ENCODE data around the gene SASH1.

Gene SASH1

DNA sequence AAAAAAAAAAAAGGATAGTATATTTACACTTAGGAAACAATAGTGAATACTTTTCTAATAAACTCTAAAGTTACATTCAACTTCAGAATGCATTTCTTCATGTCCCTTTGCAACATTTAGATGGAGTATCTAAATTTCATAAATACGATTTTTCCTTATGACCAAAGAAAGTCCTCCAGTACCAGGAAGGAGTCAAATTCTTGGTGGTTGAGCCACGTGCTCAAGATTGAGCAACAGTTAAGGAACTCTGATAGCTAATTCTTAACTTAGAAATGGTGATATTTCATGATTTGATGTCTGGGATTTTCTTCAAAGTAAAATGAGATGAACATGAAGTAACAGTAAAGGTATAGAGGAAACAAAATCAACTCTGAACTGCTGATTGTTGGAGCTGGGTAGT lies 92.7 kb downstream of the SASH1 start:
- peak; percentile 36 for DNase-seq (ENCODE audit: low spot score)

GRCh38 chr6:148436466-148436865 lies 93.8 kb downstream of the SASH1 start:
- DNase-seq (ENCODE audit: low spot score): no peak

GRCh38 chr6:148438632-148439031 lies 96.0 kb downstream of the SASH1 start:
- DNase-seq (ENCODE audit: low spot score): no peak

DNA sequence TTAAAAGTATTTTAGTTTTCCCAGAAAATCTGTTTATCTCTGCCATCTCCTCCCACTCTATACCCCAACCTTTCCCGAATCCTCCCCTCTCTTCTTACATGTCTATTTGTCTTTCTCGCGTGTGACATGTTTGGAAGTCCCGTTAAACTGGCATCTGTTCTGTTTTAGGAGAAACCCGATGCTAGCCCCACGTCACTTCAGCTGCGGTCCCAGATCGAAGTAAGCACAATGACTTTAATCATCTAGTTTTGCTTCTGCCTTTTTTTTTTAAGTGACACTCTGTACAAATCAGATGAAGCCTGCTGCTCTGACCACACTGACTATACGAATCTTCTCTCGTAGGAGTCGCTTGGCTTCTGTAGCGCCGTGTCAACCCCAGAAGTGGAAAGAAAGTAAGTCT lies 97.4 kb downstream of the SASH1 start:
- peak; percentile 44 for DNase-seq (ENCODE audit: low spot score)

DNA sequence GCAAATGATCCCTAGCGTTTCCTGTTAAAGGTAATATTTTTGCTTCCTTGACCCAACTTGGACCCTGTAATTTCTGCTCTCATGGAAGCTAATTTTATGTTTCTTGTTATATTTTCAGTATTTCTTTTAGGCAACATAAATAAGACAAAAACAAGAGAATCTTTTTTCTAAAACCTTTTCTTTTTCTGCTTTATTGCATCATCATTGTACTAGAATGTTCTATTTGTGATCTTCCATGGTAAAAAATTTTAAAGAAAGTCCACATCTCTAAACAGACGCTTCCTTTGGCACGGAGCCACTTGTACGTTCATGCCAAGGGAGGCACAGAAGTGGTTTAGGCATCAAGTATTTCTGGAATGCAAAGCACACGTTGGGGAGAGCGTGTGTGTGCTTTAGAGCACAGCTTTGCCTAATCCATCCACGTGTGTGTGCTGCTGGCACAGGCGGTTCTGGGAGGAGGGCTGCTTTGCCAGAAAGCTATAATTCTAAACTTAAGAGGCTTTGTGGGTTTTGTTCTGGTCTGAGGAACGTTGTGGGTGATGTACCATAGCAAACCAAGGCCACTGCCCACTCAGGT lies 98.3 kb downstream of the SASH1 start:
- DNase-seq (ENCODE audit: low spot score): peak; percentile 87

- peak; percentile 60 for DNase-seq (ENCODE audit: low spot score)
Observed at GRCh38 chr6:148441454-148441911, 98.8 kb downstream of the SASH1 start.

GRCh38 chr6:148443798-148444560 lies 101.3 kb downstream of the SASH1 start:
- DNase-seq (ENCODE audit: low spot score): no peak

DNA sequence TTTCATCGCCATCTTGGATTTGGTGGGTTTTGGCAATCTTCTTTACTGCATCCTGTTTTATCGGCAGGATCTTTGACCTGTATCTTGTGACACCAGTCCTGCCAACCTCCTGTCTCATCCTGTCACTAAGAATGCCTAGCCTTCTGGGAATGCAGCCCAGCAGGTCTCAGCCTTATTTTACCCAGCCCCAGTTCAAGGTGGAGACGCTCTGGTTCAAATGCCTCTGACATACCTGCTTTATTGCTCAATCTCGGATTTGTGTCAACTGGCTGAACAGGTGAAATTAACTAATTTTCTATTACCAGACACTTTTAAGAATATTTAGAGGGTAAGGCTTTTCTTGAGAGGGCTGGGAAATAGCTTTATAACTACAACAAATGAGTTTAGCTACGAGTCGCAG lies 102.5 kb downstream of the SASH1 start:
- no peak for DNase-seq (ENCODE audit: low spot score)

DNA sequence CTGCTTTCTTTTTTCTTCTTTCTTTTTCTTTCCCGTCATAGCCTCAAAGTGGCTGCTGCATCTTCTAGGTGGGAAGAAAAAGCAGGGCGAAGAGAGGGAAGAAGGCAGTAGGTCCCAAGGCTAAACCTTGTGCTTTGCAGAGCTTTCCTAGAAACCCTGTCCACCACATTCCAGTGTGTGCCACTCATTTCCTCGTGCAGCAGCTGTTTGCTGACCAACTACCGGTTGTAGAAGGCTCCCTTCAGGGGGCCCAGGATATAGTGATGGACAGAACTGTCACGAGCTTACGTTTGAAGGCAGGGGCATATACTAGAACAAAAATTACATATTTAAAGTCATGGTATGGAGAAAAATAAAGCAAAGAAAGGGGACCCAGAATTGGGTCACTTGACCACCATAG lies 103.0 kb downstream of the SASH1 start:
- DNase-seq (ENCODE audit: low spot score): peak; percentile 37

GRCh38 chr6:148446681-148447080 lies 104.0 kb downstream of the SASH1 start:
- no peak for DNase-seq (ENCODE audit: low spot score)

DNA sequence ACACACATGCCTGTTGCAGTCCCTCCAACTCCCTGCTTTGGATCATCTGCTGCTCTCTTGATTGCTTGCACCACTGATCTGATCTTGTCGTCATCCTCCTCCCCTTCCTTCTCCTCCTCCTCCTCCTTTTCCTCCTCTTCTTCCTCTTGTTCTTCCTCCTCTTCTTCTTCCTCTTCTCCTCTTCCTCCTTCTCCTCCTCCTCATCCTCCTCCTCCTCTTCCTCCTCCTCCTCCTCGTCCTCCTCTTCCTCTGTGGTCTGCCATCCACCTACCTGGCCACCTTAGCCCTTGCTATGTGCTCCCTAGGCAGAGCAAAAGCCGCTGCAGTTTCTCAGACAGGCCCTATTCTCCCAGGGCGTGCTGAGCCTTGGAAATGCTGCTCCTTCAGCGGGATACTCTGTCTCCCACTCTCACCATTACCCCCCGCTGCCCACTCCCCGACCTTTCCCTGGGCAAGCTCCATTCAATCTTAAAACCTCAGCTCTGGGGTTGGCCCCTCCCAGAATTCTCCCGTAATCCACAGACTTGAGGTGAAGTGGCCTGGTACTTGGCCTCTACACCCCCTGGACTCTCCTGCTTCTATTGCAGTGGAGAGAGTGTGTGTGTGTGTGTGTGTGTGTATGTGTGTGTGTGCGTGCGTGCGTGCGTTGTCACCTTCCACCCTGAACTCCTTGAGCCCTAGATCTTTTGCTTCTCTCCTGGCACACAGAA lies 105.0 kb downstream of the SASH1 start:
- DNase-seq (ENCODE audit: low spot score): no peak

- DNase-seq (ENCODE audit: low spot score): no peak
Observed at GRCh38 chr6:148448369-148449012, 105.9 kb downstream of the SASH1 start.

GRCh38 chr6:148450866-148451265 lies 108.2 kb downstream of the SASH1 start:
- DNase-seq (ENCODE audit: low spot score): no peak

DNA sequence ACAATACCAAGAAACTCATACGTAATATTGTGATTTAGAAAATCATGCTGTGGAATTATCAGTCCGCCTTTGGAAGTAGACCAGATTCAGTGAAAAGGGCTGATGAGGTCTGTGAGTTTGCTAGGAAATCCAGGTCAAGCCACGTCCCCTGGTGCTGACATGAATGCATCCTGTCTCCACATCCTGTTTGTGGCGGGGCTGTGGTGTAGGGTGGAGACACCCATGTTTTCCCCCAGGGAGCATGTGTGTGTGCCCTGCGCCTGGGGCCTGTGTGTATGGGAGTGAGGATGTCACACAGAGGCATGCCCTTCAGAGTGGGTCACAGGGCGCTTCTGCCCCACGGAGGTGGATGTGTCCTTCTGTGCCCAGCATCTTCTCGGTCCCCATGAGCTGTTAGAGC lies 109.1 kb downstream of the SASH1 start:
- DNase-seq (ENCODE audit: low spot score): no peak

GRCh38 chr6:148452876-148453275 lies 110.2 kb downstream of the SASH1 start:
- no peak for DNase-seq (ENCODE audit: low spot score)

GRCh38 chr6:148453906-148454305 lies 111.3 kb downstream of the SASH1 start:
- DNase-seq (ENCODE audit: low spot score): no peak

DNA sequence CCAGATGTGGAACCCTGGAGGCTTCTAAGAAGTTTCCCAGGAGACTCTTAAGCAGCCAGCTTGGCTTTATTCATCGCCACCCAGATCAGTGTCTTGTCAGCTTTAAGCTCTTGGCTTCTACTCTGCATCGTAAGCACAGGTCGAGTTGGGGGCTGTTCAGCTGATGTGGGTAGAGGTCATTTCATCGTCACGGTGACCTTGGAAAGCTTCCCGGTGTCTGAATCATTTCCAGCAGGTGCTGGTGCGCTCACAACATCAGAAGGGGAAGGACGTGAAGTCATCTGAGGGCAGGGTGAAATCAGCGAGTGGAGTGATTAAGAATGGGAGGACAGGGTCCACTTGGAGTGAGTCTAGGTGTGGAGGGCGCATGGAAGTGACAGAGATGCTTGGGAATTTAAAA lies 112.6 kb downstream of the SASH1 start:
- no peak for DNase-seq (ENCODE audit: low spot score)

- no peak for DNase-seq (ENCODE audit: low spot score)
Observed at GRCh38 chr6:148455674-148456558, 113.3 kb downstream of the SASH1 start.

DNA sequence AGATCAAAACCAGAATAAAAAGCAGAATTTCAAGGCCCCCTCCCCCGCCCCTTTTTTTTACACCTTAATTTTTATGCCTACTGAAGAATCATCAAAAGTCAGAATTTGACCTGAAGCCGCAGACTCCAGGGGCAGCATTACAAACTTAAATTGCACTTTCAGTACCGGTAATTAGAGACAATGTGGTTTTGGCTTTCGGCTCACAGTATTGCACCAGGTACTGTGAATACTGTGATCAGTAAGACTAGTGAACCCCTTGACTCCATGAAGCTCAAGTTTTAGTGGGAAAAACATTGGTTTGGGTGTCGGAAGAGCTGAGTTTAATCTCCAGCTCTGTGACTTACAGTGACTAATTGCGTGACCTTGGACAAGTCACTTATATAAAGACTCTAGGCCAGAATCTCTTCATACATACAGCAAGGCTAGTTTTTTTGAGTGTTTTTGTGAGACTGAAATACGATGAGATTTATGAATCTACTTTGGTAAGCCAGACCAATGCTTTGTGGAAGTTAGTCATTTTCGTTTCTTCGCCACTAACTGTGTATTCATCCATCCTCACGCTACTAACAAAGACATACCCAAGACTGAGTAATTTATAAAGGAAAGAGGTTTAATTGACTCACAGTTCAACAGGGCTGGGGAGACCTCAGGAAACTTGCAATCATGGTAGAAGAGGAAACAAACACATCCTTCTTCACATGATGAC lies 114.7 kb downstream of the SASH1 start:
- peak; percentile 25 for DNase-seq (ENCODE audit: low spot score)

DNA sequence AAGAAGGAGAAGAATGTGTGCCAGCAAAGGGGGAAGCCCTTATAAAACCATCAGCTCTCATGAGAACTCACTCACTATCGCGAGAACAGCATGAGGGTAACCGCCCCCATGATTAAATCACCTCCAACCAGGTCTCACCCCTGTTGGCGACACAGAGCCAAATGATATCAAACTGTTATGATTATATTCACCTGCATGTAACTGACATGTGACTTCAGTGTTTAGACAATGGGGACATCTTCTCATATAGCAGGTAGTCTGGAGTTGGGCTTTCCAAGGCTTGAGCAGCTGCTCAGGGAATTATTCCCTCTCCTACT lies 115.2 kb downstream of the SASH1 start:
- no peak for DNase-seq (ENCODE audit: low spot score)

DNA sequence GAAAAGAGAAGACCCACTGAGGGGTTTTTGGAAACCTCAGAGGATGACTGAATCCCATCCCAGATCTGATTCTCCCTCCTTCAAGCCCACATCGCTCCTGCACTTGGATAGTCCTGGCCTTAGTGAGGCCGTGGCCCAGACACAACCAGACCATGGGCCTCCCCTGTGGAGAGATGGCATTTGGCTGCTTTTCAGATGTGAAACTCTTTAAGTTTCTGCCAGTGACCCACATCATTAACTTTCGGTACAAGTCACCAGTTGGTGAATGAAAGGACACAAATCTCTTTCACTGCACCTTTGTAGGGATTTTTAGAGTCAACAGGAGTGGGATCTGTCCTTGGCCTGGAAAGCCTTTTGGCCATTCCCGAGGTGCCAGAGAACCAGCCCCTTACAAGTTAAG lies 116.6 kb downstream of the SASH1 start:
- DNase-seq (ENCODE audit: low spot score): no peak

Measured in GM03348 (cell line).